GM21717 (cell line): Measurements from ENCODE around the gene NFIC.
"Not testable (repeated sequence)": the region's sequence is repeated elsewhere in the genome, so short reads cannot be mapped to it uniquely, and the experiment has no call there.

ENCODE experiments used
- ATAC-seq: cut with Tn5 transposase; IDR thresholded peaks from one replicate; pipeline ENCODE4 v1.9.1; 2021; ENCODE audit warnings: mild to moderate bottlenecking, moderate library complexity; ENCODE audit not compliant: unreplicated experiment

NFIC gene

DNA sequence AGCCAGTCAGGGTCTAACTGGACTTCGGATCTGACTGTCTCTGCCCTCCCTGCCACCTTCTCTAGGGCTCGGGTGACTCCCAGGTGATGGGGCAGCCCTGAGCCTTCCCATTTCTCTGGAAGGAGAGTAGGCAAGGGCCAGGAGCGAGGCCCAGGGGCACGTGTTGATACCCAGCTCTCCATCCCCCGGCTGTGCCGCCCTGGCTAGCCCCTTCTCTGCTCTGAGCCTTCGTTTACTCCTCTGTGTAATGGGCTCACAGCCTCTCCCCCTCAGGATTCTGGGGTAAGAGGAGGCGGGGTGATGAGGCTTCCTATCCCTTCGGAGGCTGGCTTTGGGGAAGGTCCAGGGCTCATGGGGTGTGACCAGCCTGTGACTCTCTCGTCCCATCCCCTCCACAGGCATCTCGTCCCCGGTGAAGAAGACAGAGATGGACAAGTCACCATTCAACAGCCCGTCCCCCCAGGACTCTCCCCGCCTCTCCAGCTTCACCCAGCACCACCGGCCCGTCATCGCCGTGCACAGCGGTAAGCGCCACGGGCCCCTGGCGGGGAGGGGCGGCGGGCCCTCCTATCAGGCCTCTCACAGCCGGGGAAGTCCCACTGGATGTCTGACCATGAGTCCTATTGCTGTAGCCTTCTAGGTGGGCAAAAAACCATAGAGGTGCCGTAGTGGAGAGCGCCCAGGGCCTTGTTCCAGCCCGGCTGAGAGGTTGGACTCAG lies 82.4 kb downstream of the NFIC start:
- no peak for ATAC-seq

DNA sequence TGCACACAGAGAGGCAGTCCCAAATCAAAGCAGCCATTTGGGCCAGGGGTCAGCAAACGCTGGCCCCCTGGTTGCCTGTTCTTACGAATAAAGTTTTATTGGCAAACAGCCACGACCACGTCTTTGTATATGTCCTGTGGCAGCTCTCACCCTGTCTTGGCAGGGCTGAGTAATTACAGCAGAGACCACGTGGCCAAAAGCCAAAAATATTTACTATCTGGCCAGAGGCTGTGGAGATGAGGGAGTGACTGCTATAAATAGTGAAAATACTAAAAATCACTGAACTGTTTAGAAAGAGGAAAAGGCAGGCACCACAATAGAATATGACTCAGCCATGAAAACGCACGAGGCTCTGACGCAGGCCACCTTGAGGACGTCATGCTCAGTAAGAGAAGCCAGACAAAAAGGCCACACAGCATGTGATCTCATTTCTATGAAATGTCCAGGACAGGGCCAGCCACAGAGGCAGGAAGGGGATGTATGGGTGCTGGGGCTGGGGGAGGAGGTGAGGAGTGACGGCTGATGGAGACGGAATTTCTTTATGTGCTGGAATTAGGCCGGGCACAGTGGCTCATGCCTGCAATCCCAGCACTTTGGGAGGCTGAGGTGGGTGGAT lies 84.5 kb downstream of the NFIC start:
- no peak for ATAC-seq

DNA sequence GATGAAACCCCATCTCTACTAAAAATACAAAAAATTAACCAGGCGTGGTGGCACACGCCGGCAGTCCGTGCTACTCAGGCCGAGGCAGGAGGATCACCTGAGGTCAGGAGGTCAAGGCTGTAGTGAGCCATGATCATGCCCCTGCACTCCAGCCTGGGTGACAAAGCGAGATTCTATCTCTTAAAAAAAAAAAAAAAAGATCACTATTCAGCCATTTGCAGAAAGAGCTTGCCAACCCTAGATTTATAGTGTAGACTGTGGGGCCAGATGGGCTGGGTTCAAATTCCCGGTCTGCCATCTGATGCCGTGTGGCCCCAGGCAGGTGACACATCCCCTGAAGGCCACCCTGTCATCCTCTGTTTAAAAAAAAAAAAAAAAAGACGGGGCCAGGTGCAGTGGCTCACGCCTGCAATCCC lies 85.1 kb downstream of the NFIC start:
- no peak for ATAC-seq

DNA sequence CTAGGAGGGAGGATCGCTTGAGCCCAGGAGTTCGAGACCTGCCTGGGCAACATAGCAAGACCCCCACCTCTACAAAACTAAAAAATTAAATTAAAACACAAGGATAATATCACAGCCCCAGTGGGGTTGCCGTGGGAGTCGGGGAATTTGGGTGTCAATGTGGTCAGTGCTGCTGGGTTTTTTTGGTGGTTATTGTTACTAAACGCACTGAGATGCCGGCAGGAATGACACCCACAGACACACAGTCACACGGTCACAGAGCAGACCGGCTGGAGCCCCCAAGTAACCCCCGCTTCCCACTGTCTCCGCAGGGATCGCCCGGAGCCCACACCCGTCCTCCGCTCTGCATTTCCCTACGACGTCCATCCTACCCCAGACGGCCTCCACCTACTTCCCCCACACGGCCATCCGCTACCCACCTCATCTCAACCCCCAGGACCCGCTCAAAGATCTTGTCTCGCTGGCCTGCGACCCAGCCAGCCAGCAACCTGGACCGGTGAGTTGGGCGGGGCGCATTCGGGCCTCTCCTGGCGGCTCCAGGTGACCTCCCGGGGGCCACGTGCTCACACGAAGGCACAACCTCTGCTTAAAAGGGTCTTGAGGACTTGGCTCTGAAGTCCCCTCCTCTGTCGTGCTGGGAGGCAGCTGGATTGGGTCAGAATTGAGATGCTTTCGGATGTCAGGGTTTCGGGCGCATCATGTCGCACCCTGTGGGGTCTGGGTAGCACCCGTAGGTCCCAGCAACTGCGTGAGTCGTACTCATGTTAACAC lies 86.0 kb downstream of the NFIC start:
- no peak for ATAC-seq

DNA sequence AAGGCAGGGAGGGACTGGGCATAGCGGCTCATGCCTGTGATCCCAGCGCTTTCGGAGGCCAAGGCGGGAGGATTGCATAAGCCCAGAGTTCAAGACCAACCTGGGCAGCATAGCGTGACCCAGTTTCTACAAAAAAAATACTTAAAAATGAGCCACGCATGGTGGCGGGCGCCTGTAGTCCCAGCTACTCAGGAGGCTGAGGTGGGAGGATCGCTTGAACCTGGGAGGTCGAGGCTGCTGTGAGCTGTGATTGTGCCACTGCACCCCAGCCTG lies 86.5 kb downstream of the NFIC start:
- not testable (repeated sequence) for ATAC-seq

DNA sequence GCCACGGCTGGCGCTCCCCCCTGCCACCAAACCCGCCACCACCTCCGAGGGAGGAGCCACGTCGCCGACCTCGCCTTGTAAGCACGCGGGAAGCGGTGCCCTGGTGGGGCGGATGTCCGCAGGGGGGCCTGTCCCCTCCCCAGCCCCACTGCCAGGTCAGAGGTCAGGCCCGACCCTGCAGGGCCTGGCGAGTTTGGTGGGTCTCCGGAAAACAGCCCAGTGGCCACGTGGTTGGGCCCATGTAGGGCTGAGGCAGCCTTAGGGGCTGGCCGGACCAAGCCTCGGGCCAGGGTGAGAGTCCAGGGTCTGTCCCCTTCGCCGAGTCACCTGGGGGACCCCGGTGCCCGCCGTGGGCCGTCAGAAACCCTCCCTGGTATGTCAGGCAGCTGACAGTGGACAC lies 87.5 kb downstream of the NFIC start:
- ATAC-seq, result no peak

DNA sequence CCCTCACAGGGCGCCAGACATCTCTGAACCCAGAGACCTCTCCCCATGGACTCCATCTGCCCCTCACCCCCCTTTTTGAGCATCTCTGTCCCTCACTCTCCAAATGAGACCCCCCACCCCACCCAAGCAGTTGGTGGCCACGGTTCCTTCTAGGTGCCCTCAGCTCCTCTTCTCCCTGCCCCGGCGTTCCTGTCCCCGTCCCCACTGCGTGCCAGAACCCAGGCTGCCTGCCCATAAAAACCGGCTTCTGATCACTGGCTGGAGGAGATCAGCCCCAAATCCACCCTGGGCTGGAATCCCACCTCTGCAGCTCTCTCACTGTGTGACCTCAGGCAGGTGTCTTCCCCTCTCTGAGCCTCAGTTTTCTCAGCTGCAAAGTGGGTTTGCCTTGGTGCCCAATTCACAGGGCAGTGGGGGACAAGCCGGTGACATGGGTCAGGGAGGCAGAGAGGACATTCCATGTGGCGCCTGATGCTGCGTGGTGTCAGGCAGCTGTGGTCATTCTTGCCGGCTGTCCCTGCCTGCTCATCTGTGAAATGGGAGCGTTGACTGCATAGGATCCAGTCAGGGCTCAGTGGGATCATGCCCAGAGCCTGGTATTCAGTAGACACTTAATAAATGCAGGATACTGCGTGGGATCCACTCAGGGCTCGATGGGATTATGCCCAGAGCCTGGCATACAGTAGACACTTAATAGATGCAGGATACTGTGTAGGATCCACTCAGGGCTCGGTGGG lies 88.4 kb downstream of the NFIC start:
- ATAC-seq, result no peak

DNA sequence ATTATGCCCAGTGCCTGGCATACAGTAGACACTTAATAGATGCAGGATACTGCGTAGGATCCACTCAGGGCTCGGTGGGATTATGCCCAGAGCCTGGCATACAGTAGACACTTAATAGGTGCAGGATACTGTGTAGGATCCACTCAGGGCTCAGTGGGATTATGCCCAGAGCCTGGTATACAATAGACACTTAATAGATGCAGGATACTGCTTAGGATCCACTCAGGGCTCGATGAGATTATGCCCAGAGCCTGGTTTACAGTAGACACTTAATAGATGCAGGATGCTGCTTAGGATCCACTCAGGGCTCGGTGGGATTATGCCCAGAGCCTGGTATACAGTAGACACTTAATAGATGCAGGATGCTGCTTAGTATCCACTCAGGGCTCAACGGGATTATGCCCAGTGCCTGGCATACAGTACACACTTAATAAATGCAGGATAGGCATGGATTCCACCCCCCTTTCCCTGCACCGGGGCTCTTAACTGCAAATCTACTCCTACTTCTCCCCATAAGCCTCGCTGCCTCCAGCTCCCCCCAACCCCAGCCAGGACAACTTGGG lies 89.1 kb downstream of the NFIC start:
- no peak for ATAC-seq

DNA sequence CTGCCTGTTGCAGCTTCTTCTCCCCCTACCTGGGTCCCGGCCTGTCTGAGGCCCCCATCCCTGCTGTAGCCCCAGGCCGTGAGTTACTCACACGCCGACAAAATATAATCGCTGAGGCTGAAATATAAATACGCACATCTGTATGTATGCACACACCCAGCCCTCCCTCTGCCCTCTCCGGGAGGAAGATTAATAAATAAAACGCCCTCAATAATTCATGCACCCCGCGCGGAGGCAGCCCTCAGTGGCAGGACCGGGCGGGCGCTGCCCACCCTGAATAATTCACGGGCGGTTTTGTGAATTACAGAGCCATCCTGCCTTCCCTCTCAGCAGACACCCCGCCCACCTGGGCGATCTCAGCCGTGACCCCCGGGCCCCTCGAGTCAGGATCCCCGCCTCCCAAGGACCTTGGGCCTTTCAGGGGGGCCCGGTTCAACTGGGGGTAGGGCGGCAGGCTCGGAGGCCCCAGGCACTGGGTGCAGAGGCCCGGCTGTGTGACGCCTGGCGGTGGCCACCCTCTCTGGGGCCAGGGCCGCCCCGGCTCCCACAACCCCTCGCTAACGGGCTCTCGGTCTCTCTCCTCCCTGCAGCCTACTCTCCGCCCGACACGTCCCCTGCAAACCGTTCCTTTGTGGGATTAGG lies 89.7 kb downstream of the NFIC start:
- ATAC-seq, result no peak

DNA sequence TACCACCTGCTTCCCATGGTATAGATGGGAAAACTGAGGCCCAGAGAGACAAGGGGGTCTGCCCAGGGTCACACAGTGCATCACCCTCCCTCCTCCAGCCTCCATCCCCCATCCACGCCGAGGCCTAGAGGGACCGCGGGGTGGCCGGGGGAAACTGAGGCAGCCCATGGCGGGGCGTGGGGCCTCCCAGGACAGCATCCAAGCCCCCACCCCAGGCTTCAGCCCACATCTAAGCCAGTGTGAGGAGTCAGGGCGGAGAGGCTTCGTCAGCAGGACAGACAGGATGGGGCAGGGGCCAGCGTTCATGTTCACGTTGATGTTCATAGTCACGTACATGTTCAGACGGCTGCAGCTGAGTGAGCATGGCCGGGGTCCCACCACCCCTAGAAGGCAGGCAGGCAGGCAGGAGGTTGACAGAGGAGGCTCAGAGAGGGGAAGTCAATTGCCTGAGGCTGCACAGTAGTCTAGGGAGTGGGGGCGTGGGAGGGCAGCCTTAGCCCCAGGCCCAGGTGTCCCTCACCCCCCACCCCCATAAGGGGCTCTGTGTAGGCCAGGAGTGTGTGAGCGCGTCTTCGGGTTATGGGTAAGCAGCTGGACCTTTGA lies 90.6 kb downstream of the NFIC start:
- no peak for ATAC-seq

DNA sequence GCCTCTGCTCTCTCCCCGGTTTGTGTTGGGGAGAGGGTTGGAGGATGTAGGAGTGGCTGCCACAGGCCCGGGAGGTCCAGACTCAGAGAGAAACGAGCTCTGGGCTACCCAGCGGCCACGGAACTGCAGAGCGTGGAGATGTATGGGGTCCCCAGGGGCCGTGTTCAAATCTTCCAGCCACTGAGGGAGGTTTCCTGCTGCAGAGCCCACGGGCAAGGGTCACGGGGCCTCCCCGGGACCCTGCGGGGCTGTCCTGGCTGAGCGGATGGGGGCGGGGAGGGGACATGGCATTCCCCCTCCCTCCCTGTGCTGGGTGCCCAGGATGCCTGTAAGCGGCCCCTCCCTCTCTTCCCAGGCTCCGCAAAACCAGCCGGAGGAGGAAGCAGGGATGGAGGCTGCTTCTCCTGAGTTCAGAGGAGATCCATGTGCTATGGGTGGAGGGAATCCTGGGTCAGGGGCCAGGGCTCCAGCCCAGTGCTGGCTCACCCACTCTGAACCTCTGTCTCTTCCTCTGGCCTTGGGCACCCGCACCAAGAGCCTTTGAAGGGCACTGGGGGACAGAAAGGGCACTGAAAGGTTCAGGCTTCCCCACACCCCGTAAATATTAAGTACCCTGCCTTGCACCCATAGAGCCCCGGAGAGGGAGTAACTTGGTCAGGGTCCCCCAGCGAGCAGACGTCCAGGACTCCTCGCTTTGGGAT lies 91.3 kb downstream of the NFIC start:
- ATAC-seq, result no peak

DNA sequence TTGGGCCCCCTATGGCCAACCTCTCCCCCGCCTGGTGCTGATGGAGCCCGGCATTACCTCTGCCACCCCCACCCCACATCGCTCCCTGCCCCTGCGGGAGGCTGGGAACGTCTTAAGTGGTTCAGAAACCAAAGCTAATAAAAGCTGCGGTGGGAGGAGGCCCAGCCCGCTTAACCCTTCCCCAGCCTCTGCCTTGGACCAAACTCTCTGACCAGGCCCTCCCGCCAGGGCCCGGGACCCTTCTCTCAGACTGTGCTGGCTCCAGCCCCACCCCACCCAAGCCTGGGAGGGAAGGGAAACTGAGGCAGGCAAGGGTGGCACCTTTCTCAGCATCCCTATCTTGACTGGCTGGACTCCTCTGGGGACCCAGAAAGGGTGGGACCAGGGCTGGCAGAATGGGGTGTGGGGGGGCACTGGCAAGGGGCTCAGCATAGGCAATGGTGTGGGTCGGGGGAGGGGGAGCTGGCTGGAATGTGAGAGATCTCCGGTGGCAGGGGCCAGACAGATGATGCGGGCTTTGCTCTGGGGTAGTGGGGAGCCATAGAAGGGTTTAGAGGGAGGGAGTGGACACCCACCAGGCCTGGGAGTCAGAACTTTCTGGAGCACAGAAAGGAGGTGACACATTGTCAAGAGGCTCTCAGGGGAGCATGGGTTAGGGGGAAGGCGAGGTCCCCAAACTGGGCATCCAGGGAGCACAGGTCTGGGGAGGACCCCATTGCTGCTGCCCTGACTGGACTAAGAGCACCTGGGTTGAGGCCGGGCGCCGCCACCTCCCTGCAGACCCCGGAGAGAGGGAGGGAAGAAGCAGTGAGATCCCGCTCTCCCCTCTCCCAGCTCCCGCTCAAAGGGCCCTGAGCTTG lies 92.1 kb downstream of the NFIC start:
- ATAC-seq, result no peak

DNA sequence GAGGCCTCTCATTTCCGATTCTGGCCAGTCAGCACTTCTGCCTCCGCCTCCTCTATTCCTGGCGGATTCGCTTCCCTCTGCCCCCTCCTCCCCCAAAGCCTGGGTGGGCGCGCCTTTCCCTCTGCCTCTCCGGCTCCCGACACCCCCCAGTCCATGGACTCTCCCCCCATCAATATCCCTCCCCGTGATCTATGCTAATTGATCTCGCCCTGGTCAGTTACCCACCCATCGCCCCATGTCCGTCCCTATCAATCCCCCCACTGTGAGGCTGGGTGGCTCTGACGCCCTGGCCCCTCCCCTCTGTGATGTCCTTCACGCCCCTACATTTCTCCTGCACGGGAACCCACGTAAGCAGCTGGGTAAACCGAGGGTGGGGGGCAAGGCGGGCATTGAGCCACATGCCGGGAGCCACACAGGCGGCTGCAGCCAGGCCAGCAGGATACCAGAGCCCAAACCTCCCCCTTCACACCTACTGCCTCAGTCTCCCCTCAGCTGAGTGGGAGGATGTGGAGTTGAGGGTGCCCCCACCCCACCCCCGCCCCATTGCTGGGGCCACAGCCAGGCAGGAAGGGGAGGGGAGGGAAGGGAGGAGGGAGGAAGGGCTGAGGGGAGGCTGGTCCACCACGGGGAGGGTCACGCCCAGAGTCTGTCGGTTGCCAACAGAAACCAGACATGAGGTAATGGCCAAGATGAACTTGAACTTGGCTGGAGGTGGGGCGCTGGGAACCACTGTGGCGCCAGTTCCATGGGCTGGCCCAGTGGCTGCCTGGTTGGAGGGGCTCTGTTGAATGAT lies 92.9 kb downstream of the NFIC start:
- ATAC-seq, result no peak

DNA sequence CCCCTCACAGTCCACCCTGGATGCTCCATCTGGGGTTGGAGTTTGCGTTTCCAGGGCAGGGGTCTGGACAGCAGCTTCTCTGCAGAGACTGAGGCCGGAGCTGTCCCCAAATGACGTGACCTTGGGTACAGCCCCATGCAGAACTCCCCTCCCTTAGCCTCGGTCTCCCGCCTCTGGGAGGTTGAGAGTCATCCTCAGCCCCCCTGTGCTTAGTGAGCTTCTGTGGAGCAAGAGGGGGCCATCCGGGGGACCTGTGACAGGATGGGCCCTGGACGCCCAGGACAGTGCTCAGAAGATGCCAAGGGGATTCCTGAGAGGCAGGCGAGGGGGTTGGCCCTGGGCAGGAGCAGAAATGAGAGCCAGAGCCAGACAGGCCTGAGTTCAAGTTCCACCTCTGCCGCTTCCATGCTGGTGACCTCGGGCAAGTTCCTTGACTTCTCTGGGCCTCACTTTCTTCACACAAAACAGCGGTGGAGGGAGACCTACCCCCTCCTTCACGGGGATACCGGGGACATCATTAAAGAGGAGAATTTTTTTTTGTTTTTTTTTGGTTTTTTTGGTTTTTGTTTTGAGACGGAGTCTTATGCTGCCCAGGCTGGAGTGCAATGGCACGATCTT lies 93.7 kb downstream of the NFIC start:
- no peak for ATAC-seq

DNA sequence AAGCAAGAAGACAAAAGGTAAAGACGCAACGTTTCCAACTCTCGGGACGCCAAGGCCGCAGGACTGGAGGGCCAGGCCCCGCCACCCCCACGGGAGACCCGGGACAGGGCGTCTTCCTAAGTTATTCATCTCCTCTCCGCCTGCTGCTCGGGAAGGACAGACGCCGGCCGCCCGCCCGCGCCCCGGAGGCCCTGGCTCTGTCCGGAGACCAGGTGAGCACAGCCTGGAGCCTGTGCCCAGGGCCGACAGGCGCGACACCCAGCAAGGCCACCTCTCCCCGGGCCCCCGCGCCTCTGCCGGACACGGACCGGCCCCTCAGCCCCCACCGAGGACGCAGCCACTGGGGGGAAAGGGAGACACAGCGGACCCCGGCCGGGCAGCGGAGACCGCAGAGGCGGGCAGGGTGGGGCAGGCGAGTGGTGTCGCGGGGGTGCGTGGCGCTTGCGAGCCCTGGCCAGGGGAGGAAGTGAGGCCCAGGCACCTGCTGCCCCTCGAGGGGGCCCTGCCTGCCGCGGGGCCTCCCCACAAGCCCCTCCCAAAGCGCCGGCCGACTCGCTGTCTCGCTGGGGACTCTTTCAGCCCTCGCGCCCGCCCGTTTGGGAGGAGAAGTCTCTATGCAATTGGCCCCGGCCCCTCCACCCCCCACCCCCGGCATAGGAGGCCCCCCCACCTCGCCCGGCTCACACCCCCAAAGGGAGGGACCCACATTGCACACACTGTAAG lies 96.8 kb downstream of the NFIC start:
- no peak for ATAC-seq

DNA sequence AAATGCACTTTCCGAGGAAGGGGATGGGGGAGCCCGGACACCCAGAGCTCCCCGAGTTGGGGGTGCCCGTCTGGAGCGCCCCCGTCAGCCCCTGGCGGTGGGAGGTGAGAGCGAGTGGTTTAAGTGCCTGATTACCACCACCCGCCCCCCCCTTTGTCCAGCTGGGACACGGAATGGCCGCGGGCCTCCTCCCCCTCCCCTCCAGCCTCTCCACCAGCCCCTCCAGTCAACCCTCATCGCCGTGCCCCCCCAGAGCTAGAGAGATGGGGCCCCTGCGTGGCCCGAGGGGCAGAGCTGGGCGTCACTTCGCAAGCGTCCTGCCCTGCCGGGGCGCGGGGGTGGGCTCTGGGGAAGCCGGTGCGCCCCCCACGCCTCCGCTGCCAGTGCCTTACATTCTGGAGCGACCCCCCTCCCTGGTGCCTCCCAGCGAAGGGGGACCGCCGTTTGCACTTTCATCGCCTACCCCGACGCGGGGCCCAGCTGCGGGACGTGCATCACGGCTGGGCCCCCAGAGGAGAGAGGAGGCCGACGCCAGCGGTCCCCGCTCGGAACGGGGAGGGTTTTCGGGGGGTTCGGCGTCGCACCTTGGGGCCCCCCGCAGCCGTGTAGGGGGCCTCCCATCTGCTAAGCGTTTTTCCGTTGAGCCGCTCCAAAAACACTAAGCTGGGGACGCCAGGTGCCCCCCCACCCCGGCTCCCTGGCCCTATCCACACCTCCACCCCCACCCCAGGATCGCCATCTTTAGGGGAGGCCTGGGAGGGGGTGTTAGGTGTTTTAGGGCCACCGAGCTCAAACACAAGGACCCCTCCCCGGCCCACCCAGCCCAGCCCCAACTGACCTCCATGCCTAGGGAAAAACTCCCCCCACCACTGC lies 97.6 kb downstream of the NFIC start:
- no peak for ATAC-seq
